HG02943 (cell line): ENCODE measurements around the gene APLNR.

Experiments
- ATAC-seq: cut with Tn5 transposase; IDR thresholded peaks from one replicate; pipeline ENCODE4 v1.9.1; 2021; ENCODE audit warnings: mild to moderate bottlenecking, low read depth, moderate library complexity; ENCODE audit not compliant: unreplicated experiment

APLNR gene

DNA sequence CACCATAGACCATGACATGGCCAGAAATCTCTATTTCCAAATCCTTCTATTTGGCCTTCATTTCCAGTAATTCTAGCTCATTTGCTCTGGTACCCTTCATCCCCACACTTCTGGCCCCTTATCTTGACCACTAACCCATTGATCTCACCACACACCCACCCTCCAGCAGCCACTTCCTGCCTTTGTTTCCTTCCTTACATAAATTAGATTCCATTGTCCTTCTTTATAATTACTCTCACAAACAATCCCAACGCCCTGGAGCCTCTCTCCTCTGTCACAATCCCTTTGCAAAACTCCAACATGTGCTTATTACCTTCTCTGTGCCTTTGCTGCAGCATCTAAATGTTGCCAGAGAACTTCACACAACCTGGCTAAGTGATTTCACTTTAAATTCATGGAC lies 14.8 kb downstream of the APLNR start:
- no peak for ATAC-seq

DNA sequence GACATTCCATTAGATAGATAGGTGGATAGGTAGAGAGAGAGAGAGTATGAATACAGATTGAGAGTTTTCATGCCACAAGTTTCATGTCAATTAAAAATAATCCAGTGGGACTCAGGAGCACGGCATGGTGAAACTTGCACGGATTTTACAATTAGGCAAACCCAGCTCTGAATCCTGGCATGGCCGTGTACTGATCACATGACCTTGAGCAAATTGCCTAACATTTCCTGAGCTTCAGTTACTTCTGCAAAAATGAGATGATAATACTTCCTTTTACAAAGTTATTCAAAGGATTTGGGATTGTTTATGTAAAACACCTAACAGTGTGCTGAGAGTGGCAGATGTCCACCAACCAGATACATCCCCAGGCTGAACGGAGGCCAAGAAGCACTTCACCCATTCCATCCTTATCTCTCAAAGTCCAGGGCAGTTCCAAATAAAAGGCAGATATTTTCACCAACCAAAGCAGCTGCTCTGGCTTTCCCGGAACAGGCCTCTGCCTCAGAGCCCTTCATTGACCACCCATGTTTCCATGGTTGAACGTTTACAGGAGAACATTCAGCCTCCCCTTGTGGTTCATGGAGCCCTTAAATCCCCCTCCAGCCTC lies 17.9 kb downstream of the APLNR start:
- no peak for ATAC-seq

DNA sequence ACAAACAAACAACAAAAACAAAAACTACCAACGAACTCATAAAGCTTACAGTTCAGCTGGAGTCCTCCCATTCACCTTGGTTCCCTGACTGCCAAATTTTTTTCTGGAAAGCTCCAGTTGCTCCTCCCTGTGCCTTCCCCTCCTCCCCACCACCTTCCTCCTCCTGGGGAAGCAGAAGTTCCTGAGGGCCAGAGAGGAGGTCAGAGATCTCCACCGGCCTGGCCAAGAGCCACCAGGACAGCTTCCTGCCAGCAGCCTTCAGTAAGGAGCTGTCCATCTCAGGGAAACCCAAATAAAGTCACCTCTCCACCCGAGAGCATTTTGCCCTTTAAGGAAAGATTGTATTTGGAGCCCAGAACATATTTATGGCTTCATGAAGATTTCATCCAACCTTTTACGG lies 20.0 kb downstream of the APLNR start:
- no peak for ATAC-seq

DNA sequence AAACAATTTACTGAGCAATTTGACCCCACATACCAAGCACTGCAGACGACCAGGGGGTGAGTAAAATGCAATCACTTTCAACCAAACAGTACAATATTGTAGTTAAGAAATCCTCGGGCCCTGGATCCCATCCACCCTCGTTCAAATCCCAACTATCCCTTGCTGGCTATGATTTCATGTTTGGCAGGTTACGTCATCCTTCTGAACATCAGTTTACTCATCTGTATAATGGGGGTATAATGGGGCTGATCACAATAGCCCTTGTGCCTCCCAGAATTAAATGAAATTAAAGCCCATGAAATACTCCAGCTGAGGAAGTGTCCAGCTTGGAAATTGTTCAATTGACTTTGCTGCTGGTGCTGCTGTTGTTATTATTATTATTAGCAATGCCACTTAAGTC lies 20.6 kb downstream of the APLNR start:
- no peak for ATAC-seq

DNA sequence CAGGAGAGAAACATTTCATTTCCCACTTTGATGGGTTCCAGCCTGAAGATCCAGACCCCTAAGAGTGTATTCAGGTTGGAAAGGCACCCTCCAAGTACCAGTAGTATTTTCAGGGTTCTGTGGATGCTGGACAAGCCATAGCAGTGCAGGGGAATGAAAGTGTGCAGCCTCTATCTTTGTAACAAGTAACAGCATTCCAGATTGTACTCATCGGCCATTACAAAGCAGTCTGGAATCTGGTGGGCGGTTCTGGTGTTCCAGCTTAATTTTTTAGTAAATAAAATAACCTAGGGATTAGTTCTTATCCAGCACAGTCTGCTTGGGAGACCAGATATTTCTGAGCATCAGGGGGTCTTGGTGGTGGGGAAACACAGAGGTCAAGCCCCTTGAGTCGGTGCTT lies 22.6 kb downstream of the APLNR start:
- no peak for ATAC-seq

DNA sequence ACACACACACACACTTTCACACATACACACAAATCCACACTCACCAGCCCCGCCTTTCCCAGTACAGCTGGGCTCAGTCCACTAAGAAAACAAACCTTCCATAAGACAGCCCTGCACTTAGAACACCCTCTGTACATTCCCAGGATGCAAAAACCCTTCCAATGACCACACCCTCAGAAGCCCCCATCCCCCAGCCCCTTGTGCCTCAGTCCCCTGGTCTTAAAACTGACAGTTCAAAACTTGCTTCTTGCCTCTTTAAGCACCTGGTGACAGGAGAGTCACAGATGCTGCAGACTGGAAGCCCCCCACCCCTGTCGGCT lies 23.0 kb downstream of the APLNR start:
- ATAC-seq, result no peak

DNA sequence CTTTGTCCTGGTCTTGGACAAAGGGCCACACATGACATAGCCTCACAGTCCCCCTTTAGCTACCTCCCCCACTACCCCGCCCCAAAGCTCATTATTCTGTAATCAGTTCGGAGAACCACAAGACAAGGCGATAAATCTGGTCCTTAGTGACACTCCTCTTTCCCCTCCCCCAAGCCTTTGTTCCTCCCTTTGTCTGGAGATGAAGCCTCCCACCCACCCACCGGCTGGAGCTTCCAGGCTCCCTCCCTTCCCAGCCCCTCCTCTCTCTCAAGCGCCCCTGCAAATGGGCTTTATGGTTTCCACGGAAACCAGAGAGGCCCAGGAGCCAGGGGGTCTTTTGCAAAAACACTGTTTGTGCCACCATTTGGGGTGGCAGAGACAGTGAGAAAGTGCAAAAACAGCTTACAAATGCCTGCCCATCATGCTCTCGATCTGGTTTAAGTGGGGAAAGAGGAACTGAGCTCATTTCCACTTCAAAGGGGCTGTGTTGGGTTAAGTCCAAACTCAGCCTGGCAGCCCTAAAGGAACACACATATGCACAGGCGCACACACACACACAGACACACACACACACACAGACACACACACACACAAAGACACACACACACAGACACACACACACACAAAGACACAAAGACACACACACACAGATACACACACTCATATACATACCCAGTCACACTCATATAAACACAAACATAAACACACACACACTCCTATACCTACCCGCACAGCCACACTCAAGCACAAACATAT lies 23.5 kb downstream of the APLNR start:
- no peak for ATAC-seq

DNA sequence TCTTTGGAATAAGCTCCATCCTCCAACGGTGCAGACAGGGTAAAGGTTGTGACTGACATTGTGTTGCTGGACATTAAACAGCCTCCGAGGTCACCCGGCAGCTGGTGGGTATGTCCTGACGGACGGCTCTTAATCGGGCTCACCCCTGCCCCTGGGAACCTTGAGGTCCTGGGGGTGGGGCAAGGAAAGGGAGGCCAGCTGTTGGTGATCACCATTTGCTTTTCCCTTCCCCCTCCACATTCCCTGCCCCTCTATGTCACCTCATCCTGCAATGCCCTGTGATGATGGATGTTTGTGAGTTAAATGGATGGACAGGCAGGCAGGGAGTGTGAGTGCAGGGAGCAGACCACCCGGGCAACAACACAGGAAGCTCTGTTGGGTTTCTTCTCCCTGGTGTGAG lies 26.3 kb downstream of the APLNR start:
- ATAC-seq, result no peak

DNA sequence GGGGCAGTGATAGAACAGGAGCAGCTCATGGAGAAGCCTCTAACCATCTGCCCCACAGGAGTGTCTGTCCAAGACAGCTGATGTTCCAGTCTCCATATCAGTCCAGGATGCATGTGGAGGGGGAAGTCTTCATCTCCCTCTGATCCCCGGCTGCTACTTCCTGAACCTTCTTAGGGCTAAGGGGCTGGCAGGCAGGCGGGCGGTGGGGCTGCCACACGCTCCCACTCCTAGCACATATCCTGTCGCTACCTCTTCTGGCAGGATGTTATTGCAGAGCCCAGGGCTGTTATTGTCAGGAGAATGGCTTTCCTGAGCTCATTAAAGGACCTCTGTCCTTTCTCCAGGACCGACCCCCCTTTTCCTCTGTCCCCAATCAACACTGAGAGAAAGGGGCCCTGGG lies 29.9 kb downstream of the APLNR start:
- no peak for ATAC-seq

DNA sequence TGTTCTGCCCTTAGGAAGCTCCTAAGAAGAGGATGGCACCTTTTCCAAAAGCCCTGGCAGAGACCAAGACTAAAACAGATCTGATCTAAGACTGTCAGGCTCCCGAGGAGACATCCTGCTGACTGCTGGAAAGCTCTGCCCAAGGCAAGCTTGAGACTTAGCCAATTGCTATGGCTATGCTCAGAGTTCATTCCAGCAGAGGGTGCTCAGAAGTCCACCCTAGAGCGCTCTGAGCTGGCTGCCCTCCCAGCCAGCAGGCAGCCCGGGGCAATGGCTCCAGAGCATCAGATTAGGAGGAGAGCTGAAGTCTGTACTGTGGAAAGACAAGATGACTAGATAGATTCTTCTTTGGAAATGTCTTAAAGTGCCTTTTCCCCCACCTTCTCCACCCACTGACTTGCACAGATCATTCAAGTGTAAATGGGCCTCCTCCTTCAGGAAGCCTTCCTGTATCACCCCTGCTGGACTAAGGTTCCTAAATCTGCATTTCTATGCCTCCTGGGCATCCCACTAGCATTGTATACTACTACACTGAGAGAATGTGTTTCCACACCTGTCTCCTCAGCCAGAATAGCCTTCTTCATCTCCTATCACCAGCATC lies 31.9 kb downstream of the APLNR start:
- no peak for ATAC-seq

DNA sequence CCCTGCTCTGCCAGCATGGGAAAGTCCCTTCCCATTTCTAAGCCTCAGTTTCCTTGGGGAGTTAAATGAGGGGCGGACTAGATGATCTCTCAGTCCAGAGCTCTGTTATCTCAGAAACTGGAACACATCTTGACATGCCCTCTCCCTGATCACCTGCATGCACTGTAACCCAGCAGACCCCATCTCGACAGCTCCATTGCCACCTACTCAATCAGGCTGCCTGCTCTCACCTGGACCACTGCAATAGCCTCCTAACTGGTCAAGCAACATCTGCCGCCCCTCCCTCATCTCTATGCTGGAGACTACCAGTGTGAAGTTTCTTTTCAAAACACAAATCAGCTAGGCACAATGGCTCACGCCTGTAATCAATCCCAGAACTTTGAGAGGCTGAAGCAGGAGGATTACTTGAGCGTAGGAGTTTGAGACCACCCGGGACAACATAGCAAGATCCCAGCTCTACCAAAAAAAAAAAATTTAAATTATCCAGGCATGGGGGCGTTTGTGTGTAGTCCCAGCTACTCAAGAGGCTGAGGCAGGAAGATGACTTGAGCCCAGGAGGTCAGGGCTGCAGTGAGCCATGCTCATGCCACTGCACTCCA lies 33.1 kb downstream of the APLNR start:
- ATAC-seq, result no peak

DNA sequence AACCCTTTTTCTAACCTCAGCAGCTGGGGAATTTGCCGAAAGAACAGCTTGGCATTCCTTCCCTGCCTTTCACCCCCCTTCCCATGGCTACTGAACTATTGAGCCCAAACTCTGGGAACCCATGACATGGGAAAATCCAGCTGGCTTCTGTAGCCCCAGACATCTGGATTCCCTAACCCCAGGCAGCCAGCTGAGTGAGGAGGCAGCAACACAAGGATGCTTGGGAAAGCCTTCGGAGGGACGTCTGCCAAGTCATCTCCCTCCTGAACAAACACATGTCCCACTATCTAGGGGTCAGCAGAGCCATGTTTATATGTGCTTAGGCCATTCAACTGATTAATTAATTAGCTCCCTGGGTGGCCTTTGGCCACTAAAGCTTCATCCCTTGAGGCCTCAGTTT lies 33.7 kb downstream of the APLNR start:
- no peak for ATAC-seq

DNA sequence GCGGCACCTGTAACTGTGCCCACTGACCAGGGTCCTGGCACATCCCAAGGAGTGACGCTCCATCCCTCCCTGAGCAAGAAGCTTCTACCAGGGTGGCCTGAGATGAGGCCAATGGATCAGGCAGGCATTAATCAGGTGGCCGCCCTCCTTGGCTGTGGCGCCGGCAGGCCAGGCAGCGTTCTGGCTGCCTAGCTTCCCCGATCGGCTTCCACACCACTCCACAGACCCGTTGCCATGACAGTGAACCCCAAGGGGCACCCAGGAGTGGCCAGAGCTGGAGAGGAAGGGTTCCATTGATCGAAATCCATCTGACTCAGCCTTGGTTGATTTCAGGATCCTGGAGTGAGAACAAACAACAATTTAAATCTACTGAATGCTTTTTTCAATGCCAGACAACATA lies 34.8 kb downstream of the APLNR start:
- ATAC-seq, result no peak

DNA sequence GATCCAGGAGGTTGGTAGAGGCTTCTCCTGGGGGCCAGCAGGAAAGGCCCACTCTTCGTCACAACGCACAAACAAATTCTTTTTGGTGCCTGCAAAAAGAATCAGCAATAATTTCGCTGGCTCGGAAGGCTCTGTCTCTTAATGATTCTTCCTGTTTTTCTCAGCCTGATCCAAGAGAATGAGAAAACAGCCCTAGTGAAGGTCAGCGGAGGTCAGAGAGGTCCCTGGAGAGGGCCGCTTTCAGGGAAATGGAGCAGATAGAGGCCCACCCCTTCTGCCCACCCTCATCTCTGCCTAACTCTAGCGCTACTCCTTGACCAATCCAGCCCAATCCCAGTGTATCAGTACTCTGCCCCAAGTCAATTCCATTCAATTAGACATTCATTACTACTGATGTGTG lies 36.1 kb downstream of the APLNR start:
- no peak for ATAC-seq

DNA sequence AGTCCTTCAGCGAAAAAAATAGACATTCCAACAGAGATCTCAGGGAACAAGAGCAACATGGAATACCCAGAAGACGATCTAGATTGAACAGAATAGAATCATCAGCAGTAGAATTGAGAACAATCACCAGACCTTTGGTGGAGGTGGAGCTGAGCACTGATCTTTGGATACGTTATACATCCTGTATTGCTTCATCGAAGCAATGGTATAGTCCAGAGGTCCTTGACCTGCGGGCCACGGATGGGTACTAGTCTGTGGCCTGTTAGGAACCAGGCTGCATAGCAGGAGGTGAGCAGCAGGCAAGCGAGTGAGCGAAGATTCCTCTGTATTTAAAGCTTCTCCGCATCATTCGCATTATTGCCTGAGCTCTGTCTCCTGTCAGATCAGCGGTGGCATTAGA lies 37.7 kb downstream of the APLNR start:
- ATAC-seq, result no peak

DNA sequence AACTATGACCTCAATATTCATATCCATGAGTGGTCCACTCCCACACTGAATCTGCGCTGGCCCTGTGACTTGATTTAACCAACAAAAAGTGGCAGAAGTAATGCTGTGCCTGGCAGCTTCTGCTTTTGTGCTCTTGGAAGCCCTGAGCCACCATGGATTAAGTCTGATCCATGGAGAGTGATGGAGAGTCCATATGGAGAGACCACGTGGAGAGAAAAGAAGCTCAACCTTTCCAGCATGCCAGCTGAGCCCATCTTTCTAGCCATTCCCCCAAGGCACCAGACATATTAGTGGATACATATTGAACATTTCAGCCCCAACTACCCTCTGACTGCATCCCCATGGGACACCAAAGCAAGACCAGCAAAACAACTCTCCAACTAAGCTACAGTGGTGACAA lies 39.3 kb downstream of the APLNR start:
- no peak for ATAC-seq

DNA sequence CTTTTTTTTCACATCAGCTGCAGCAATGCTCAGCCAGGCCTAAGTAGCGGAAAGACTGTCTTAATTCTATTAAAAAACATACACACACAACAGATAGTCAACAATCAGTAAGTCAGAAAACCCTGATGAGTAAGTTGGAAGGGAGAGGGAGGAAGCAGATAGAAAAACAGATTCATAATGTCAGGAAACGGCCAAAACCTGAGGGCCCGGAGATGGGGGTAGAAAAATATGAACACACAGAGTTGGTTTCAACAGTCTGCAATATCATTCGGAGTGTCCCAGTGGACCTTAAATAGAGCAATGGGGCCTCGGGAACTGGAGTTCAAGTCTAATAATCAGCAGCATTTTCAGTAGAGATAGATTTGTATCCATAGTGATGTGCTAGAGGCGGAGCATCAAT lies 40.5 kb downstream of the APLNR start:
- no peak for ATAC-seq

DNA sequence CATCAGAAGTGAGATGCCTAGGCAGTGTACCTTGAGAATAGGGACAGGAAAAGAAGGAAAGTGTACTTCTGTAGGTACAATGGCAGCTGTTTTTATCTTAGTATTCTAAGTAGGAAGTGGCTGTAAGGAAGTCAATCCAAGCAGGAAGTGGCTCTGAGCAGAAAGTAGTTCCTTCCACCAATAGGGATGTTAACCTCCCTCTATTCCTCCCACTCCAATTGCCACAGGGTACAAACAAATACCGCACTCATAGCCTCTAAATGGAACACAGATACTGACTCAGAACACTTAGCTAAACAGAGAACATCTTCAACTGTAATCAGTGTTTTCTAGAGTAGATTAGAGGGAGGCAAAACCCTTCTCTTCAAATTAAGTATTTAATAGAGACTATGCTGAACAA lies 44.7 kb downstream of the APLNR start:
- ATAC-seq, result no peak

DNA sequence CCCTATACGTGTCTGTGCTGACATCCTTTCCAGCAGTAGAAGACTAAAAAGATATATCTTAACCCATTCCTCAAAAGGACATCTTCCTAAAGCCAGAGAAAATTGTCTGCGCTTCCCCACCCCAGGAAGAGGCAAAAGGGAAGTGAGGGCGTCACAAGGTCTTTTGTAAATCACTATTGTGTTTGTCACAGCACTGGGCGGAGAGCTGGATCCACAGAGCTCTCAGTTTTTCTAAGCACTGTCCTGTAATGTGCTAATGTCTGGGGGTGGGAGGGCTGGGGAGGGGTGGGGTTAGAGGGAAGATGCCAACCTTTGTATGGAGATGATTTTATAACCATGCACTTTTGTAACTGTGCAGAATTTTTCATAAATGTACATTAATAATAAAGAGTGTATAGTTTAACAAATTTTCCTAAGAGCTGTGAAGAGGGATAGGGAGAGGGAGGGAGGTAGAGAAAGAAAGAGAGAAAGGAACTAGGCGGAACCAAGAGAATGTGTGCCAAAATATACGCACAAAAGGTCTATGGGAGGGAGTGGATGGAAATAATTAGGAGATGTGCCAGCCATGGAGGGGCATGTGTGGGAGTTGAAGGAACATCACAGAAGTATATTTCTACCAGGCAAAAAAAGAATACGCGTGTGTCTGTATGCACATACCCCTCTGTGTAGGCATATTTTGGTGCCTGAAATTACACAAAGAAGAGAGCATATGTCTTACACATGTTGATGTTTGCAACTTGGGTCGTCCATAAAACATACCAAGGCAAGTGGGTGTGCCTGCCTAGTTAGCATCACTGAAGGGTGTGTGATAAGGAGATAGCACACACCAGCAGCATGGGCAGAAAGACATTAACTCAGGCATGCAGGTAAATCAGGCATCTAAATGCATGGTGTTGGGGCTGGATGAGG lies 45.5 kb downstream of the APLNR start:
- no peak for ATAC-seq

DNA sequence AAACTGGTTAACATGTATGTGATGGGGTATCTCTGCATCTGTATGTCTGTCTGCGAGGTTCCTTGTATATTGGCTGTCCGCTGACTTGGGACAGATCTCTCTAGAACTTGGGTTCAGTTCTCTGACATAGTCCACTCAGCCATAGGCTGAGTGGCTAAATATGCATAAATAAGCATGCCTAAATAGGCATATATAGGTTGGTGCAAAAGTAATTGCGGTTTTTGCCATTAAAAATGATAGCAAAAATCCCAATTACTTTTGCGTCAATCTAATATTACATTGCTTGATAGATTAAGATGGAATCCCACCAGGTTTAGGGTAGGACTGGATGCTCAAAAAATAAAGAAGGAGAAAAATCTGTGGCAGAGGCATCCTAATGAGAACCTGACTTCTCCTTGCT lies 46.5 kb downstream of the APLNR start:
- no peak for ATAC-seq
